ENCODE measurements around the gene TSSK6.

DNA sequence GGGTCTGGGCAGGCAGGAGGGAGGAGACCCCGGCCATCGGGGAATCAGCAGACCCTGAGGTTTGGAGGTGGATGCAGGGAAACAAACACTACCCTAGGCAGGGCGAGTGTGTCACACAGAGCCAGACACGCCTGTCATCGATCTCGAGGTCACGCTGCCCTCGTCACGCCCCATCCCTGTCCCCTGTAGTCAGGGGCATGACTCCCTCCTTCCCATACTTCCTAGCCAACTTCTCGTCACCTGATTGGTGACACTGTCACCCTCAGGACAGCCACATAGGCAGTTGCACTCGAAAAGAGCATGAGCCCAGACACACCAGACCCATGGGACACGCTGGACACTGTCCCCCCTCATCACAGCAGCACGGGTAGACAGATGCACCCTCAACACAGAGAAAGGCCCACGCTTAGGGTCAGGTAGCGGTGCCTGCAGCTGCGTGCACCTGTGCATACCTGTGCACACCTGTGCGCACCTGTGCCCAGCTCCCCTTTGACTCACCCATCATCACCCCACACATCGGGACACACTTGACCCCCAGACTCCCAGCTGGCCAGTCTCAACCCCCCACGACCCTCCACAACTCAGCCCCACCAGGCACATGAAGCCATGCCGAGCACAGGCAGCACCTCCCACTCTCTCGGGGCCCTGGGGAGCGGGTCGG, 34.6 kb upstream of the TSSK6 start:
- TF ChIP-seq, protein P1, sequence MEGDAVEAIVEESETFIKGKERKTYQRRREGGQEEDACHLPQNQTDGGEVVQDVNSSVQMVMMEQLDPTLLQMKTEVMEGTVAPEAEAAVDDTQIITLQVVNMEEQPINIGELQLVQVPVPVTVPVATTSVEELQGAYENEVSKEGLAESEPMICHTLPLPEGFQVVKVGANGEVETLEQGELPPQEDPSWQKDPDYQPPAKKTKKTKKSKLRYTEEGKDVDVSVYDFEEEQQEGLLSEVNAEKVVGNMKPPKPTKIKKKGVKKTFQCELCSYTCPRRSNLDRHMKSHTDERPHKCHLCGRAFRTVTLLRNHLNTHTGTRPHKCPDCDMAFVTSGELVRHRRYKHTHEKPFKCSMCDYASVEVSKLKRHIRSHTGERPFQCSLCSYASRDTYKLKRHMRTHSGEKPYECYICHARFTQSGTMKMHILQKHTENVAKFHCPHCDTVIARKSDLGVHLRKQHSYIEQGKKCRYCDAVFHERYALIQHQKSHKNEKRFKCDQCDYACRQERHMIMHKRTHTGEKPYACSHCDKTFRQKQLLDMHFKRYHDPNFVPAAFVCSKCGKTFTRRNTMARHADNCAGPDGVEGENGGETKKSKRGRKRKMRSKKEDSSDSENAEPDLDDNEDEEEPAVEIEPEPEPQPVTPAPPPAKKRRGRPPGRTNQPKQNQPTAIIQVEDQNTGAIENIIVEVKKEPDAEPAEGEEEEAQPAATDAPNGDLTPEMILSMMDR (IDR thresholded peaks at IDR 0.05; ENCODE audit: low read length) = no peak
- no peak for TF ChIP-seq EZH2 (IDR thresholded peaks at IDR 0.05; ENCODE audit: borderline replicate concordance, low read length)

Measured in OCI-LY1 (cell line).